Glutamatergic neuron (in vitro differentiated cells): Measurements from ENCODE around the gene MCTP1. TPM values are rescaled to one million over a fixed set of nuclear protein-coding genes. Genes with fewer than 3 reads are reported as not detected.

ENCODE experiments used
- DNase-seq: peaks from one replicate; pipeline ENCODE4 v3.0.0; 2022
- H3K27ac Mint-ChIP-seq: one replicate; pipeline ENCODE4 v1.8.0; 2020; ENCODE audit warnings: mild to moderate bottlenecking, mixed read lengths, inconsistent platforms; ENCODE audit not compliant: unreplicated experiment
- H3K27me3 Mint-ChIP-seq: one replicate; pipeline ENCODE4 v1.8.0; 2020; ENCODE audit warnings: mild to moderate bottlenecking, moderate library complexity, mixed read lengths, inconsistent platforms; ENCODE audit not compliant: unreplicated experiment
- H3K36me3 Mint-ChIP-seq: one replicate; pipeline ENCODE4 v1.8.0; 2020; ENCODE audit warnings: mild to moderate bottlenecking, mixed read lengths, inconsistent platforms; ENCODE audit not compliant: unreplicated experiment
- H3K4me1 Mint-ChIP-seq: one replicate; pipeline ENCODE4 v1.8.0; 2020; ENCODE audit warnings: mild to moderate bottlenecking, low read depth, mixed read lengths, inconsistent platforms; ENCODE audit not compliant: unreplicated experiment
- H3K4me3 Mint-ChIP-seq: one replicate; pipeline ENCODE4 v1.8.0; 2020; ENCODE audit warnings: mild to moderate bottlenecking, mixed read lengths, inconsistent platforms; ENCODE audit not compliant: unreplicated experiment
- H3K9me3 Mint-ChIP-seq: one replicate; pipeline ENCODE4 v1.8.0; 2020; ENCODE audit warnings: mild to moderate bottlenecking, moderate library complexity, mixed read lengths, inconsistent platforms; ENCODE audit not compliant: unreplicated experiment
- CTCF ChIP-seq: fragments of 200-600 bp; sonication (generic); IDR thresholded peaks from one replicate; pipeline ENCODE4 v1.5.0; 2021; ENCODE audit not compliant: partially characterized antibody, unreplicated experiment
- total RNA-seq: library from RNA; stranded (reverse); fragmentation: NEBNext Ultra II Directional; extraction: Animal tissue kit (Norgen Biotek cat#: 25700); gene quantifications from one replicate; pipeline ENCODE4 v1.2.1, GENCODE V29; 2021; ENCODE audit not compliant: unreplicated experiment

Gene MCTP1
- total RNA-seq, 1 donor from 2014 or later: 1.7 TPM

GRCh38 chr5:94779684-94780083 lies 505.2 kb downstream of the MCTP1 start:
- Mint-ChIP-seq H3K9me3 (no peaks in the 10 kb centered on the region), H3K27ac (no peak overlapping the region), H3K4me3 (no peak overlapping the region), H3K4me1 (no peaks in the 10 kb centered on the region), H3K27me3 (no peaks in the 10 kb centered on the region), H3K36me3 (no peaks in the 10 kb centered on the region)
- TF ChIP-seq CTCF: no peak
- DNase-seq: no peak

- Mint-ChIP-seq H3K4me3 (no peak overlapping the region), H3K36me3 (no peaks in the 10 kb centered on the region), H3K4me1 (no peaks in the 10 kb centered on the region), H3K27me3 (no peaks in the 10 kb centered on the region), H3K9me3 (no peaks in the 10 kb centered on the region), H3K27ac (no peak overlapping the region)
- no peak for TF ChIP-seq CTCF
- DNase-seq: no peak
Observed at GRCh38 chr5:94778732-94779131, 506.2 kb downstream of the MCTP1 start.

GRCh38 chr5:94778299-94778698 lies 506.6 kb downstream of the MCTP1 start:
- no peaks in the 10 kb centered on the region for H3K9me3 Mint-ChIP-seq
- TF ChIP-seq CTCF: no peak
- DNase-seq: no peak
- H3K27me3 Mint-ChIP-seq: no peaks in the 10 kb centered on the region
- H3K4me1 Mint-ChIP-seq: no peaks in the 10 kb centered on the region
- no peak overlapping the region for H3K4me3 Mint-ChIP-seq
- no peaks in the 10 kb centered on the region for H3K36me3 Mint-ChIP-seq
- H3K27ac Mint-ChIP-seq: no peak overlapping the region

DNA sequence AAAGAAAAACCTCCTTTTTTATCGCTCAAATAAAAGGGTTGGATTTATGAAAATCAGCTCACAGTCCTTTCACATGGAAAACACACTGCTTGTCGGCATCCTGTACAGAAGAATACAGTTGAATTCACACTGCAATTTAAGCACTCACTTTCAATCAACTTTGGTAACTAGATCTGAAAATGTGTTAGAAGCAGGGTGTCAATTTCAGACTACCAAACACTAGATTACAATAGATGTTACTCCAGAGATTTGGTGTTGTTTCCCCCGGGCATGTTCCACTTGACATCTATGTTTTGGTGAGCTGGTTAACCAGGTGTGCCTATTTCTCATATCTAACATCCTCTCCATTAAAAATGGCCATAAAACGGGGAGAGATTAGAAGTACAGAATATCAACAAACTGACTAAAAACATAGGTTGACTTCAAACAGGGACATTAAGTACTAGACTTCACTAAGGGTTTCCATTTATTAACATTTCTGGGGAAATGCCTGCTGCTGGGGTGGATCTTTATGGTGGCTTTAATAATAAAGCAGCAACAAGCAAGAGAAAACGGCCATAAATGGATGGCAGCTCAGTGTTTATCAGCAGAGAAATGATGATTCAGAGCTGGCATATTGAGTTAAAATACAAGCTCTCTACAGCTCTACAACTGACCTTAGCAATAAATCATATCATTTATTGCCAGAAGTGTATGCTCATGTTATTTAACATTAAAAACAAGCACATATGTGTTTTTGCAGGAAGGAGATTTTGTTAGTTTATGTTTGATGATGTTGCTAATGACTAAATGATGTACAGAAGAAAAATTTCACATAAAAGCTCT lies 507.6 kb downstream of the MCTP1 start:
- H3K27me3 Mint-ChIP-seq: no peaks in the 10 kb centered on the region

More for the DNA sequence above, 507.6 kb downstream of the MCTP1 start:
- Mint-ChIP-seq H3K4me1 (peaks cover under 1% of the 10 kb centered on the region), H3K4me3 (no peak overlapping the region), H3K27ac (no peak overlapping the region), H3K36me3 (no peaks in the 10 kb centered on the region), H3K9me3 (no peaks in the 10 kb centered on the region)
- TF ChIP-seq CTCF: no peak
- DNase-seq: no peak
